ENCODE measurements around the gene KHDC1L. TPM values are rescaled to one million over a fixed set of nuclear protein-coding genes. Genes with fewer than 3 reads are reported as not detected.

KHDC1L gene
- total and polyA plus RNA-seq, 2 of the 4 experiments (the other 2 are of a cell fraction) = 0.18 to 0.68 TPM

- in situ Hi-C loops (cut with MboI; ENCODE audit: low sequenced_read_pairs) (no loop called here), dilution Hi-C loops (cut with HindIII; ENCODE audit: low sequenced_read_pairs, unreplicated experiment) (no loop called here), intact Hi-C loops (cut with micrococcal nuclease) (no loop called here)
- H3K4me2 ChIP-seq (ENCODE audit: low read depth, low read length) = no peak overlapping the region
- ChIA-PET POLR2A (ENCODE audit: unreplicated experiment) (no interaction called here), CTCF (no interaction called here)
- H2BK15ac ChIP-seq (ENCODE audit: low read depth, low read length) = no peak overlapping the region
- DNase-seq (no peak), ATAC-seq (ENCODE audit: low read depth) (no peak)
- H2AK5ac ChIP-seq (ENCODE audit: low read depth, low read length) = no peak overlapping the region
- H2AK9ac ChIP-seq (replicated peaks; ENCODE audit: low read depth, low read length, poor library complexity) = no peak overlapping the region
- TF ChIP-seq RFX5 (IDR thresholded peaks at IDR 0.05; ENCODE audit: low read depth, low read length) (no peak), RAD21 (IDR thresholded peaks at IDR 0.05; ENCODE audit: low read length) (no peak), NFE2L2 (IDR thresholded peaks at IDR 0.05; ENCODE audit: low read depth, low read length) (no peak), POLR2A (IDR thresholded peaks at IDR 0.05; ENCODE audit: low read depth, low read length) (no peak), FOS (IDR thresholded peaks at IDR 0.05; ENCODE audit: low read depth, low read length) (no peak), BHLHE40 (IDR thresholded peaks at IDR 0.05; ENCODE audit: low read depth, low read length) (no peak), ELK1 (IDR thresholded peaks at IDR 0.05; ENCODE audit: borderline replicate concordance, low read depth, low read length) (no peak), MAZ (IDR thresholded peaks at IDR 0.05; ENCODE audit: borderline replicate concordance, low read depth, low read length) (no peak), MXI1 (IDR thresholded peaks at IDR 0.05; ENCODE audit: borderline replicate concordance, low read depth, low read length) (no peak), RCOR1 (IDR thresholded peaks at IDR 0.05; ENCODE audit: insufficient replicate concordance, low read length) (no peak), CTCF (conservative IDR thresholded peaks at IDR 0.05; ENCODE audit: low read depth, low read length) (no peak), MAFK (IDR thresholded peaks at IDR 0.05; ENCODE audit: low read depth, low read length) (no peak)
- TF ChIP-seq, protein P1, sequence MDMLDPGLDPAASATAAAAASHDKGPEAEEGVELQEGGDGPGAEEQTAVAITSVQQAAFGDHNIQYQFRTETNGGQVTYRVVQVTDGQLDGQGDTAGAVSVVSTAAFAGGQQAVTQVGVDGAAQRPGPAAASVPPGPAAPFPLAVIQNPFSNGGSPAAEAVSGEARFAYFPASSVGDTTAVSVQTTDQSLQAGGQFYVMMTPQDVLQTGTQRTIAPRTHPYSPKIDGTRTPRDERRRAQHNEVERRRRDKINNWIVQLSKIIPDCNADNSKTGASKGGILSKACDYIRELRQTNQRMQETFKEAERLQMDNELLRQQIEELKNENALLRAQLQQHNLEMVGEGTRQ (IDR thresholded peaks at IDR 0.05; ENCODE audit: low read depth, low read length) = no peak
- H2AFZ ChIP-seq (replicated peaks; ENCODE audit: low read length, poor library complexity) = no peak overlapping the region
- H4K5ac ChIP-seq (ENCODE audit: low read depth, low read length) = no peak overlapping the region
- no TSS peak for BruUV-seq (replicated peaks)
- no peak overlapping the region for H2BK120ac ChIP-seq (ENCODE audit: low read depth, low read length)
- no peak overlapping the region for H3K9ac ChIP-seq (ENCODE audit: low read depth, low read length)
- no peaks in the 10 kb centered on the region for H3K27me3 ChIP-seq (ENCODE audit: control insufficient read depth, insufficient read depth, low read length)
- H3K56ac ChIP-seq (ENCODE audit: extremely low read depth, insufficient read depth, low read length) = no peak overlapping the region
- no peak overlapping the region for H2BK5ac ChIP-seq (ENCODE audit: low read depth, low read length, poor library complexity, severe bottlenecking)
- no peak overlapping the region for H3K23ac ChIP-seq (ENCODE audit: low read depth, low read length)
- no CpG with 5 or more reads among the region's 2 CpGs for WGBS, 2 experiments (ENCODE audit: extremely low coverage in 2 of 2, insufficient read length in 1 of 2)
- no peak overlapping the region for H4K8ac ChIP-seq (ENCODE audit: low read depth in 2 of 2, low read length in 2 of 2)
- no peak overlapping the region for H3K27ac ChIP-seq (ENCODE audit: insufficient read depth, low read length)
- no peak overlapping the region for H3K4me3 ChIP-seq (ENCODE audit: insufficient read depth, low read depth, low read length)
- H3K14ac ChIP-seq (replicated peaks; ENCODE audit: low read depth, low read length) = no peak overlapping the region
- no peaks in the 10 kb centered on the region for H3K79me1 ChIP-seq (ENCODE audit: low read depth in 1 of 2, low read length in 2 of 2)
- no peaks in the 10 kb centered on the region for H3K4me1 ChIP-seq (ENCODE audit: control insufficient read depth, insufficient read depth, low read length)
- no peak overlapping the region for H3K4ac ChIP-seq (ENCODE audit: low read depth, low read length)
- no peaks in the 10 kb centered on the region for H3K9me1 ChIP-seq (ENCODE audit: insufficient read depth, low read length)
- no peaks in the 10 kb centered on the region for H4K20me1 ChIP-seq (ENCODE audit: insufficient read depth, low read length)
- H2BK20ac ChIP-seq (ENCODE audit: low read depth, low read length) = no peak overlapping the region
- no peak overlapping the region for H3K18ac ChIP-seq (ENCODE audit: low read depth, low read length)
- no peaks in the 10 kb centered on the region for H3K9me3 ChIP-seq (ENCODE audit: control insufficient read depth, insufficient read depth, low read length)
- H4K91ac ChIP-seq (ENCODE audit: insufficient read depth, low read depth, low read length) = no peak overlapping the region
- no peaks in the 10 kb centered on the region for H3K36me3 ChIP-seq (ENCODE audit: control insufficient read depth, insufficient read depth, low read length)
Measured at GRCh38 chr6:73216859-73217258, 8.4 kb downstream of the KHDC1L start.

All from IMR-90 (cell line).